Gastroesophageal sphincter (tissue), 4 donors: ENCODE measurements around the gene HIGD2B. TPM values are rescaled to one million over a fixed set of nuclear protein-coding genes. Genes with fewer than 3 reads are reported as not detected.
"Not testable (repeated sequence)": the region's sequence is repeated elsewhere in the genome, so short reads cannot be mapped to it uniquely, and the experiment has no call there.

Experiments used
- ATAC-seq: fragments of 150-250 bp; one replicate; pipeline ENCODE4 v1.9.1; 2016; ENCODE audit warnings: mild to moderate bottlenecking, moderate library complexity
- H3K27ac ChIP-seq, 4 donors: fragments of 200-600 bp; sonication (generic) in 3 of 4; 1 replicate in 3 of 4; 2 replicates in 1 of 4; pipeline ENCODE4 v1.5.1; 2016 to 2019
- H3K27me3 ChIP-seq: fragments of 200-600 bp; sonication (generic); one replicate; pipeline ENCODE4 v1.5.1; 2019
- H3K36me3 ChIP-seq, 2 donors: fragments of 200-600 bp; sonication (generic); one replicate each; pipeline ENCODE4 v1.5.1; 2019; ENCODE audit warnings: control low read depth in 1 of 2
- H3K4me1 ChIP-seq, 3 donors: fragments of 200-600 bp; sonication (generic); 1 replicate in 2 of 3; 2 replicates in 1 of 3; pipeline ENCODE4 v1.5.1; 2016 to 2019; ENCODE audit warnings: control low read depth in 2 of 3
- H3K4me3 ChIP-seq, 2 donors: fragments of 200-600 bp; sonication (generic); one replicate each; pipeline ENCODE4 v1.5.1; 2019; ENCODE audit warnings: mild to moderate bottlenecking in 1 of 2, moderate library complexity in 1 of 2
- H3K9me3 ChIP-seq, 3 donors: fragments of 200-600 bp; sonication (generic); one replicate each; pipeline ENCODE4 v1.5.1; 2017 to 2019; ENCODE audit warnings: control low read depth in 2 of 3
- CTCF ChIP-seq, 4 experiments: fragments of 200-600 bp in 2 of 4; fragments of 450-650 bp in 2 of 4; sonication (generic) in 1 of 4; IDR thresholded peaks; one replicate each; pipeline ENCODE4 v1.5.1; 2017 to 2019; ENCODE audit warnings: antibody characterized with exemption in 4 of 4, mild to moderate bottlenecking in 2 of 4, moderate library complexity in 2 of 4
- EP300 ChIP-seq: sonication (generic); formaldehyde crosslinking; IDR thresholded peaks from one replicate; pipeline ENCODE4 v1.6.1; 2017; ENCODE audit warnings: antibody characterized with exemption, mild to moderate bottlenecking
- POLR2A ChIP-seq, 2 donors: fragments of 450-650 bp; IDR thresholded peaks; one replicate each; pipeline ENCODE4 v1.6.1; 2017; ENCODE audit warnings: antibody characterized with exemption in 2 of 2, mild to moderate bottlenecking in 2 of 2, moderate library complexity in 1 of 2
- POLR2AphosphoS5 ChIP-seq: sonication (generic); formaldehyde crosslinking; IDR thresholded peaks from one replicate; pipeline ENCODE4 v1.6.1; 2017; ENCODE audit warnings: antibody characterized with exemption
- WGBS, 2 donors: methylation state at CpG; one replicate each; pipeline ENCODE4 v1.1.5; 2018; ENCODE audit warnings: low coverage in 1 of 2; 5-methylcytosine and 5-hydroxymethylcytosine counted together
- total RNA-seq, 4 donors: library from RNA; depleted of rRNA; stranded (reverse); fragments of >200 nt; gene quantifications; one replicate each; pipeline ENCODE4 v1.1.0, GENCODE V29; 2016

The HIGD2B gene
- total RNA-seq, 4 donors from 2014 or later: not detected

- H3K36me3 ChIP-seq: no peaks in the 10 kb centered on the region
Measured at GRCh38 chr15:72671525-72671924, 14.5 kb downstream of the HIGD2B start.

GRCh38 chr15:72670656-72671352 lies 15.2 kb downstream of the HIGD2B start:
- Histone ChIP-seq H3K27me3 (peaks cover 25% of the 10 kb centered on the region), H3K4me3 (peak overlapping the region in 1 of 2 donors; percentile 22), H3K27ac (peak overlapping the region in 1 of 4 donors; percentile 40)
- not testable (repeated sequence) for H3K4me1 ChIP-seq, H3K9me3 ChIP-seq, H3K36me3 ChIP-seq
- 10 to 40% methylated on average over 1 to 4 of the region's 8 CpGs for WGBS, 2 donors
- peak; percentile 90 for ATAC-seq
- peak; percentile 45 to 68 (median 48) for TF ChIP-seq CTCF (IDR thresholded peaks at IDR 0.05)

More at GRCh38 chr15:72671525-72671924, 14.5 kb downstream of the HIGD2B start:
- ATAC-seq: no peak
- Histone ChIP-seq H3K27ac (no peak overlapping the region), H3K9me3 (no peaks in the 10 kb centered on the region), H3K4me3 (no peak overlapping the region), H3K27me3 (peaks cover 33% of the 10 kb centered on the region), H3K4me1 (peaks cover 0 to 6% (median 0%) of the 10 kb centered on the region in 3 donors)
- TF ChIP-seq EP300: no peak
- no peak for TF ChIP-seq POLR2A (IDR thresholded peaks at IDR 0.05)
- no peak for TF ChIP-seq CTCF (IDR thresholded peaks at IDR 0.05)
- TF ChIP-seq POLR2AphosphoS5: no peak
- 22 to 23% methylated on average over 3 of the region's 3 CpGs for WGBS, 2 donors

- H3K4me3 ChIP-seq, H3K36me3 ChIP-seq, H3K27ac ChIP-seq, ATAC-seq, H3K4me1 ChIP-seq, H3K9me3 ChIP-seq: not testable (repeated sequence)
- WGBS, 2 donors: 90 to 91% methylated on average over 3 of the region's 6 CpGs
- H3K27me3 ChIP-seq: peaks cover 15% of the 10 kb centered on the region
Measured at GRCh38 chr15:72669803-72670202, 16.2 kb downstream of the HIGD2B start.

GRCh38 chr15:72665706-72666105 lies 20.3 kb downstream of the HIGD2B start:
- H3K4me3 ChIP-seq, H3K9me3 ChIP-seq, H3K36me3 ChIP-seq, ATAC-seq, H3K4me1 ChIP-seq, H3K27ac ChIP-seq, H3K27me3 ChIP-seq: not testable (repeated sequence)
- WGBS, 2 donors: no CpG with 5 or more reads among the region's 11 CpGs

- not testable (repeated sequence) for H3K4me1 ChIP-seq, H3K36me3 ChIP-seq, H3K4me3 ChIP-seq, ATAC-seq, H3K27ac ChIP-seq, H3K9me3 ChIP-seq, H3K27me3 ChIP-seq
- no CpG with 5 or more reads among the region's 8 CpGs for WGBS, 2 donors
Measured at GRCh38 chr15:72663931-72664330, 22.1 kb downstream of the HIGD2B start.

GRCh38 chr15:72661081-72661480 lies 24.9 kb downstream of the HIGD2B start:
- ATAC-seq, H3K9me3 ChIP-seq, H3K27me3 ChIP-seq, H3K4me1 ChIP-seq, H3K4me3 ChIP-seq, H3K27ac ChIP-seq, H3K36me3 ChIP-seq: not testable (repeated sequence)
- no CpG with 5 or more reads among the region's 10 CpGs for WGBS, 2 donors

GRCh38 chr15:72656014-72656413 lies 30.0 kb downstream of the HIGD2B start:
- H3K27me3 ChIP-seq, H3K27ac ChIP-seq, H3K9me3 ChIP-seq, H3K4me1 ChIP-seq, H3K36me3 ChIP-seq, ATAC-seq, H3K4me3 ChIP-seq: not testable (repeated sequence)
- no CpG with 5 or more reads among the region's 3 CpGs for WGBS, 2 donors

- not testable (repeated sequence) for ATAC-seq, H3K36me3 ChIP-seq, H3K9me3 ChIP-seq, H3K27ac ChIP-seq, H3K4me1 ChIP-seq, H3K27me3 ChIP-seq, H3K4me3 ChIP-seq
- no CpG with 5 or more reads among the region's 7 CpGs for WGBS, 2 donors
Measured at GRCh38 chr15:72654397-72654796, 31.6 kb downstream of the HIGD2B start, which contains the start of gene GOLGA6B. Gene GOLGA6B (plus strand): TSS chr15:72654697. CDS start chr15:72654738, 41 bp downstream.

- not testable (repeated sequence) for H3K4me3 ChIP-seq, H3K36me3 ChIP-seq, ATAC-seq, H3K9me3 ChIP-seq, H3K27ac ChIP-seq, H3K4me1 ChIP-seq, H3K27me3 ChIP-seq
- WGBS, 2 donors: 80% methylated on average over 1 of the region's 10 CpGs; no CpG with 5 or more reads in 1 of the 2 donors
Measured at GRCh38 chr15:72648631-72649253, 37.2 kb downstream of the HIGD2B start.

- not testable (repeated sequence) for H3K4me1 ChIP-seq, H3K36me3 ChIP-seq, ATAC-seq, H3K4me3 ChIP-seq, H3K27me3 ChIP-seq, H3K27ac ChIP-seq, H3K9me3 ChIP-seq
- WGBS, 2 donors: no CpG with 5 or more reads among the region's 2 CpGs
Measured at GRCh38 chr15:72642271-72642670, 43.7 kb downstream of the HIGD2B start.

- H3K27ac ChIP-seq, H3K4me1 ChIP-seq, H3K4me3 ChIP-seq, H3K36me3 ChIP-seq, ATAC-seq, H3K9me3 ChIP-seq, H3K27me3 ChIP-seq: not testable (repeated sequence)
- WGBS, 2 donors: no CpG with 5 or more reads among the region's 26 CpGs
Measured at GRCh38 chr15:72639759-72640483, 46.1 kb downstream of the HIGD2B start.
